Esophagus squamous epithelium (tissue), 4 donors: ENCODE data around the gene ACAN.

ENCODE experiments used
- CTCF ChIP-seq, 6 experiments: fragments of 450-650 bp in 4 of 6; fragments of 200-600 bp in 2 of 6; sonication (generic) in 2 of 6; IDR thresholded peaks; one replicate each; pipeline ENCODE4 v1.5.1; 2016 to 2019; ENCODE audit warnings: antibody characterized with exemption in 6 of 6, mild to moderate bottlenecking in 4 of 6, moderate library complexity in 4 of 6
- POLR2A ChIP-seq, 4 donors: fragments of 450-650 bp; IDR thresholded peaks; one replicate each; pipeline ENCODE4 v1.6.1; 2017; ENCODE audit warnings: antibody characterized with exemption in 4 of 4, mild to moderate bottlenecking in 4 of 4, moderate library complexity in 3 of 4

DNA sequence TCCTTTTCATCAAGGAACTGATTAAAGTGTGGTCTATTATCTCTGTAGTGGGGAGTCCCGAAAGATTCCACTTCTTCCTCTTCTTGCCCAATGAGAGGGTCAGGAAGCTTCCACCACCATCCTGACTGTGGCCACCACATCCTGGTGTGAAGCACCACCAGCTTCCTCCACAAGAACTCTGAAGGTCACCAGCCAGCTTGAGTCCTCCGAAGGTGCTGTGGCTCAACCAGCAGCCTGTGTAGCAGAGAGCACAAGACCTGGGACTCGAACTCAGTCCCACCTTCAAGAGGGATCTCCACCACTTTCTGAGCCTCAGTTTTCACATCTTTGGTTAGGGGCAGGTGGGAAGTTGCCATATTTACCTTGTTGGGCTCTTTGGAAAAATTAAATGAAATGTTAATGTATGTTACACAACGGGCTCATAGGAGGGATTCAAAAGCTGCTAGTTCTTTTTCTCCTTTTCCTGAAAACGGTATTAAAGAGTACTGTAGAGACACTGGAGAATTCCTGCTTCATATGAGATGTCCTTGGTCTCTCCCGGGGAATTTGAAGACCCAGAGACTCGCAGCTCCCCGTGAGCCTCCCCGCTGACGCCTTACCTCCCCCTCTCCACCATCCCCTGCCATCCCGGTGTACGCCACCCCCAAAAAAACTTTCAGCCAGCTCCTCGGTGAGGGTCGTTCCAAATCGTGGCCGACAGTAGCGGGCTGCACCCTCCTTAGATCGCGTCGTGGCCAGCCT lies 816 bp upstream of the ACAN start:
- TF ChIP-seq POLR2A (IDR thresholded peaks at IDR 0.05), result no peak
- no peak for TF ChIP-seq CTCF (IDR thresholded peaks at IDR 0.05)
